Measurements from ENCODE around the gene SH3PXD2A.
A peak's percentile ranks its signal among the peaks of the same experiment; 100 is the strongest.

The SH3PXD2A gene

DNA sequence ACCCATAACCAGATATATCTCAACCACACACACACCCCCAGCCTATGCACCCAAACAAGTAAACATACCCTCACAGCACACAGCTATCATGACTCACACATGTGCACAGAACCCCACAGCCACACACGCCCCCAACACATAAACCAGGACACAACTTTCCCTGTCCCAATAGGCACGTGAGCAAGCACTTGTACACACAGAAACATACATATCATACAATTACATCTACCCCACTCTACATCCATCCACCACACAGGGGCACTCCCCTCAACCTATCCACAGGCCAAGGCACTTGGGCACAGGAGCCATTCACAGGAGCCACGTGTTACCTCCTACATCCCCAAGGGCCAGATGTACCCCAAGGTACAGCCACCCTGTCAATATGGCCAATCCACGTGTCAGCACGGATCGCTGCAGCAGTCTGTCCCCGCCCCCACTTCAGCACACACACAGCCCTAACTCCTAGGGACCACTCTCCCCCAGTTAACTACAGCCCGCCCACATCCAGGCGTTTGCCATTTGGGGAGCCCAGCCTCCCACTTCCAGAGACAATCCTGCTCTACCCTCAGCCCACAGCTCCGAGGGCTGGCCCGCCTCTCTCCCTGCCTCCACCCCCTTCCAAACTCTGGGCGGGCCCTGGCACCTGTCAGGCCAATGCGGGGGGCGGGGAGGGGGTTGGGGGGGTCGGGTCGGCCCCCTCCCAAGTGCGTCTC, 163.5 kb downstream of the SH3PXD2A start (continued):
- TF ChIP-seq KLF16 (tag by site-specific recombination; IDR thresholded peaks at IDR 0.05) (no peak), ZBTB48 (tag by site-specific recombination; IDR thresholded peaks at IDR 0.05) (peak; percentile 71), ZNF175 (tag by site-specific recombination; IDR thresholded peaks at IDR 0.05) (no peak), ZNF157 (tag by site-specific recombination; IDR thresholded peaks at IDR 0.05) (no peak), FEZF1 (tag by site-specific recombination; IDR thresholded peaks at IDR 0.05) (0 out of 2 replicates have a peak, but pooled peaks have one; percentile 22), RBAK (tag by site-specific recombination; IDR thresholded peaks at IDR 0.05) (no peak), ZNF16 (tag by site-specific recombination; IDR thresholded peaks at IDR 0.05; ENCODE audit: low read depth) (no peak), ZNF558 (tag by site-specific recombination; IDR thresholded peaks at IDR 0.05) (no peak), ZFP3 (tag by site-specific recombination; IDR thresholded peaks at IDR 0.05; ENCODE audit: low read depth) (no peak), GLIS2 (tag by site-specific recombination; IDR thresholded peaks at IDR 0.05) (peak; percentile 55; the same call in 1 of the 2 replicates), ZBTB8A (tag by site-specific recombination; IDR thresholded peaks at IDR 0.05) (peak; percentile 75), BCL11A (tag by site-specific recombination; IDR thresholded peaks at IDR 0.05; ENCODE audit: low read depth) (no peak), EGR2 (tag by site-specific recombination; IDR thresholded peaks at IDR 0.05; ENCODE audit: low read depth) (peak; percentile 88; the same call in 1 of the 2 replicates), SP2 (tag by site-specific recombination; IDR thresholded peaks at IDR 0.05) (peak; percentile 65), ZNF701 (tag by site-specific recombination; IDR thresholded peaks at IDR 0.05) (no peak), ZNF133 (tag by site-specific recombination; IDR thresholded peaks at IDR 0.05) (peak; percentile 12; the same call in 1 of the 2 replicates), SP3 (tag by site-specific recombination; IDR thresholded peaks at IDR 0.05) (peak; percentile 65), ZNF121 (tag by site-specific recombination; IDR thresholded peaks at IDR 0.05) (no peak), ZFHX2 (tag by site-specific recombination; conservative IDR thresholded peaks at IDR 0.05) (peak; percentile 95), ZNF707 (tag by site-specific recombination; IDR thresholded peaks at IDR 0.05) (no peak), ZNF184 (tag by site-specific recombination; IDR thresholded peaks at IDR 0.05) (no peak)
- TF ChIP-seq, protein P1, sequence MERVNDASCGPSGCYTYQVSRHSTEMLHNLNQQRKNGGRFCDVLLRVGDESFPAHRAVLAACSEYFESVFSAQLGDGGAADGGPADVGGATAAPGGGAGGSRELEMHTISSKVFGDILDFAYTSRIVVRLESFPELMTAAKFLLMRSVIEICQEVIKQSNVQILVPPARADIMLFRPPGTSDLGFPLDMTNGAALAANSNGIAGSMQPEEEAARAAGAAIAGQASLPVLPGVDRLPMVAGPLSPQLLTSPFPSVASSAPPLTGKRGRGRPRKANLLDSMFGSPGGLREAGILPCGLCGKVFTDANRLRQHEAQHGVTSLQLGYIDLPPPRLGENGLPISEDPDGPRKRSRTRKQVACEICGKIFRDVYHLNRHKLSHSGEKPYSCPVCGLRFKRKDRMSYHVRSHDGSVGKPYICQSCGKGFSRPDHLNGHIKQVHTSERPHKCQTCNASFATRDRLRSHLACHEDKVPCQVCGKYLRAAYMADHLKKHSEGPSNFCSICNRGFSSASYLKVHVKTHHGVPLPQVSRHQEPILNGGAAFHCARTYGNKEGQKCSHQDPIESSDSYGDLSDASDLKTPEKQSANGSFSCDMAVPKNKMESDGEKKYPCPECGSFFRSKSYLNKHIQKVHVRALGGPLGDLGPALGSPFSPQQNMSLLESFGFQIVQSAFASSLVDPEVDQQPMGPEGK (tag by site-specific recombination; IDR thresholded peaks at IDR 0.05): peak; percentile 78
- TF ChIP-seq, protein P2, sequence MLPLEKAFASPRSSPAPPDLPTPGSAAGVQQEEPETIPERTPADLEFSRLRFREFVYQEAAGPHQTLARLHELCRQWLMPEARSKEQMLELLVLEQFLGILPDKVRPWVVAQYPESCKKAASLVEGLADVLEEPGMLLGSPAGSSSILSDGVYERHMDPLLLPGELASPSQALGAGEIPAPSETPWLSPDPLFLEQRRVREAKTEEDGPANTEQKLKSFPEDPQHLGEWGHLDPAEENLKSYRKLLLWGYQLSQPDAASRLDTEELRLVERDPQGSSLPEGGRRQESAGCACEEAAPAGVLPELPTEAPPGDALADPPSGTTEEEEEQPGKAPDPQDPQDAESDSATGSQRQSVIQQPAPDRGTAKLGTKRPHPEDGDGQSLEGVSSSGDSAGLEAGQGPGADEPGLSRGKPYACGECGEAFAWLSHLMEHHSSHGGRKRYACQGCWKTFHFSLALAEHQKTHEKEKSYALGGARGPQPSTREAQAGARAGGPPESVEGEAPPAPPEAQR (tag by site-specific recombination; IDR thresholded peaks at IDR 0.05): no peak
- TF ChIP-seq, protein P3, sequence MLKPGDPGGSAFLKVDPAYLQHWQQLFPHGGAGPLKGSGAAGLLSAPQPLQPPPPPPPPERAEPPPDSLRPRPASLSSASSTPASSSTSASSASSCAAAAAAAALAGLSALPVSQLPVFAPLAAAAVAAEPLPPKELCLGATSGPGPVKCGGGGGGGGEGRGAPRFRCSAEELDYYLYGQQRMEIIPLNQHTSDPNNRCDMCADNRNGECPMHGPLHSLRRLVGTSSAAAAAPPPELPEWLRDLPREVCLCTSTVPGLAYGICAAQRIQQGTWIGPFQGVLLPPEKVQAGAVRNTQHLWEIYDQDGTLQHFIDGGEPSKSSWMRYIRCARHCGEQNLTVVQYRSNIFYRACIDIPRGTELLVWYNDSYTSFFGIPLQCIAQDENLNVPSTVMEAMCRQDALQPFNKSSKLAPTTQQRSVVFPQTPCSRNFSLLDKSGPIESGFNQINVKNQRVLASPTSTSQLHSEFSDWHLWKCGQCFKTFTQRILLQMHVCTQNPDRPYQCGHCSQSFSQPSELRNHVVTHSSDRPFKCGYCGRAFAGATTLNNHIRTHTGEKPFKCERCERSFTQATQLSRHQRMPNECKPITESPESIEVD (tag by site-specific recombination; IDR thresholded peaks at IDR 0.05): no peak
- TF ChIP-seq, protein P4, sequence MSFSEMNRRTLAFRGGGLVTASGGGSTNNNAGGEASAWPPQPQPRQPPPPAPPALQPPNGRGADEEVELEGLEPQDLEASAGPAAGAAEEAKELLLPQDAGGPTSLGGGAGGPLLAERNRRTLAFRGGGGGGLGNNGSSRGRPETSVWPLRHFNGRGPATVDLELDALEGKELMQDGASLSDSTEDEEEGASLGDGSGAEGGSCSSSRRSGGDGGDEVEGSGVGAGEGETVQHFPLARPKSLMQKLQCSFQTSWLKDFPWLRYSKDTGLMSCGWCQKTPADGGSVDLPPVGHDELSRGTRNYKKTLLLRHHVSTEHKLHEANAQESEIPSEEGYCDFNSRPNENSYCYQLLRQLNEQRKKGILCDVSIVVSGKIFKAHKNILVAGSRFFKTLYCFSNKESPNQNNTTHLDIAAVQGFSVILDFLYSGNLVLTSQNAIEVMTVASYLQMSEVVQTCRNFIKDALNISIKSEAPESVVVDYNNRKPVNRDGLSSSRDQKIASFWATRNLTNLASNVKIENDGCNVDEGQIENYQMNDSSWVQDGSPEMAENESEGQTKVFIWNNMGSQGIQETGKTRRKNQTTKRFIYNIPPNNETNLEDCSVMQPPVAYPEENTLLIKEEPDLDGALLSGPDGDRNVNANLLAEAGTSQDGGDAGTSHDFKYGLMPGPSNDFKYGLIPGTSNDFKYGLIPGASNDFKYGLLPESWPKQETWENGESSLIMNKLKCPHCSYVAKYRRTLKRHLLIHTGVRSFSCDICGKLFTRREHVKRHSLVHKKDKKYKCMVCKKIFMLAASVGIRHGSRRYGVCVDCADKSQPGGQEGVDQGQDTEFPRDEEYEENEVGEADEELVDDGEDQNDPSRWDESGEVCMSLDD (tag by site-specific recombination; IDR thresholded peaks at IDR 0.05): no peak
- TF ChIP-seq, protein P5, sequence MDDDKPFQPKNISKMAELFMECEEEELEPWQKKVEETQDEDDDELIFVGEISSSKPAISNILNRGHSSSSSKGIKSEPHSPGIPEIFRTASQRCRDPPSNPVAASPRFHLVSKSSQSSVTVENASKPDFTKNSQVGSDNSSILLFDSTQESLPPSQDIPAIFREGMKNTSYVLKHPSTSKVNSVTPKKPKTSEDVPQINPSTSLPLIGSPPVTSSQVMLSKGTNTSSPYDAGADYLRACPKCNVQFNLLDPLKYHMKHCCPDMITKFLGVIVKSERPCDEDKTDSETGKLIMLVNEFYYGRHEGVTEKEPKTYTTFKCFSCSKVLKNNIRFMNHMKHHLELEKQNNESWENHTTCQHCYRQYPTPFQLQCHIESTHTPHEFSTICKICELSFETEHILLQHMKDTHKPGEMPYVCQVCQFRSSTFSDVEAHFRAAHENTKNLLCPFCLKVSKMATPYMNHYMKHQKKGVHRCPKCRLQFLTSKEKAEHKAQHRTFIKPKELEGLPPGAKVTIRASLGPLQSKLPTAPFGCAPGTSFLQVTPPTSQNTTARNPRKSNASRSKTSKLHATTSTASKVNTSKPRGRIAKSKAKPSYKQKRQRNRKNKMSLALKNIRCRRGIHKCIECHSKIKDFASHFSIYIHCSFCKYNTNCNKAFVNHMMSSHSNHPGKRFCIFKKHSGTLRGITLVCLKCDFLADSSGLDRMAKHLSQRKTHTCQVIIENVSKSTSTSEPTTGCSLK (tag by site-specific recombination; IDR thresholded peaks at IDR 0.05): no peak
- TF ChIP-seq, protein P6, sequence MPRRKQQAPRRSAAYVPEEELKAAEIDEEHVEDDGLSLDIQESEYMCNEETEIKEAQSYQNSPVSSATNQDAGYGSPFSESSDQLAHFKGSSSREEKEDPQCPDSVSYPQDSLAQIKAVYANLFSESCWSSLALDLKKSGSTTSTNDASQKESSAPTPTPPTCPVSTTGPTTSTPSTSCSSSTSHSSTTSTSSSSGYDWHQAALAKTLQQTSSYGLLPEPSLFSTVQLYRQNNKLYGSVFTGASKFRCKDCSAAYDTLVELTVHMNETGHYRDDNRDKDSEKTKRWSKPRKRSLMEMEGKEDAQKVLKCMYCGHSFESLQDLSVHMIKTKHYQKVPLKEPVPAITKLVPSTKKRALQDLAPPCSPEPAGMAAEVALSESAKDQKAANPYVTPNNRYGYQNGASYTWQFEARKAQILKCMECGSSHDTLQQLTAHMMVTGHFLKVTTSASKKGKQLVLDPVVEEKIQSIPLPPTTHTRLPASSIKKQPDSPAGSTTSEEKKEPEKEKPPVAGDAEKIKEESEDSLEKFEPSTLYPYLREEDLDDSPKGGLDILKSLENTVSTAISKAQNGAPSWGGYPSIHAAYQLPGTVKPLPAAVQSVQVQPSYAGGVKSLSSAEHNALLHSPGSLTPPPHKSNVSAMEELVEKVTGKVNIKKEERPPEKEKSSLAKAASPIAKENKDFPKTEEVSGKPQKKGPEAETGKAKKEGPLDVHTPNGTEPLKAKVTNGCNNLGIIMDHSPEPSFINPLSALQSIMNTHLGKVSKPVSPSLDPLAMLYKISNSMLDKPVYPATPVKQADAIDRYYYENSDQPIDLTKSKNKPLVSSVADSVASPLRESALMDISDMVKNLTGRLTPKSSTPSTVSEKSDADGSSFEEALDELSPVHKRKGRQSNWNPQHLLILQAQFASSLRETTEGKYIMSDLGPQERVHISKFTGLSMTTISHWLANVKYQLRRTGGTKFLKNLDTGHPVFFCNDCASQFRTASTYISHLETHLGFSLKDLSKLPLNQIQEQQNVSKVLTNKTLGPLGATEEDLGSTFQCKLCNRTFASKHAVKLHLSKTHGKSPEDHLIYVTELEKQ (tag by site-specific recombination; IDR thresholded peaks at IDR 0.05; ENCODE audit: borderline replicate concordance): no peak
